ENCODE data around the gene HCRTR2.
"Not testable (repeated sequence)": the region's sequence is repeated elsewhere in the genome, so short reads cannot be mapped to it uniquely, and the experiment has no call there.

The HCRTR2 gene

GRCh38 chr6:55174211-55175026 is at the start of gene HCRTR2:
HCRTR2 (plus strand) TSS chr6:55174515; CDS start chr6:55174588, 73 bp downstream.
- no peak for DNase-seq (ENCODE audit: low read depth in 2 of 2)

- DNase-seq (ENCODE audit: low read depth in 2 of 2): no peak
Observed at GRCh38 chr6:55130806-55131324, 43.5 kb upstream of the HCRTR2 start.

DNA sequence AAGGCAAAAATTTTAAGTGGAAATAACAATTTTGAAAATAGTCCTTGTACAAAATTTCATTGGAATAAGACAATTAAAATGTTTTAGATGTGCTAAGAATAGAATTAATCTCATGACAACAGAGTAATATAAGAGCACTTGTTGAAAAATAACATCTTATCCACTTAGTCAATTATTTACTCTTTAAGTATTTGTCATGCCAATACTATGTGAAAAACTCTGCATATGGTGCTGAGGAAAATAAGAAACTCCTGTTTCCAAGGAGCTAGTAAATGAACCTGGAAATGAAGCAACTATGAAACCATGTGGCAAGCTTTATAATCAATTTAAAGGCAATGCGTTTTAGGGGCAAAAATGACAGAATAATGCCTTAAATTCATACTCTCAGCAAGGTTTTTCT is 42.7 kb upstream of the HCRTR2 start:
- DNase-seq (ENCODE audit: low read depth in 2 of 2): no peak

DNA sequence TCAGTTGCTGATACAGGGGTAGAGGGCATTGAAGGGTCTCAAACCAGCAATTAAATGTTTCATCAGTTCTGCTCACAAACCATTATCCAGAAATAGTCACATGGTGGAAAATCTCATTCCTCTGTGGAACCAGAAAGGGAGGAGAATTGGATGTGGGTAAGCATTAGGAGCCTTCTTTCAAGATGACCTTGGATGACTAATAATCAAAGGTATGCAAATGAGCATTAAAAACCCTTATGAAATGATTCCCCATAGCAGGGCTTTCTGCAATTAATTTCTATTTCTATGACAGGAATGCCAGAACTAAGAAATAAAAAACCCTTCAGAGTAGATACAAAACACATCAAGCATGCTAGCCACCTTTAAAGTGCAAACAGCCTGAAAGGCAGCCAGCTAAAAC is 37.4 kb upstream of the HCRTR2 start:
- DNase-seq (ENCODE audit: low read depth in 2 of 2): no peak

- no peak for DNase-seq (ENCODE audit: low read depth in 2 of 2)
Observed at GRCh38 chr6:55137929-55138693, 36.2 kb upstream of the HCRTR2 start.

DNA sequence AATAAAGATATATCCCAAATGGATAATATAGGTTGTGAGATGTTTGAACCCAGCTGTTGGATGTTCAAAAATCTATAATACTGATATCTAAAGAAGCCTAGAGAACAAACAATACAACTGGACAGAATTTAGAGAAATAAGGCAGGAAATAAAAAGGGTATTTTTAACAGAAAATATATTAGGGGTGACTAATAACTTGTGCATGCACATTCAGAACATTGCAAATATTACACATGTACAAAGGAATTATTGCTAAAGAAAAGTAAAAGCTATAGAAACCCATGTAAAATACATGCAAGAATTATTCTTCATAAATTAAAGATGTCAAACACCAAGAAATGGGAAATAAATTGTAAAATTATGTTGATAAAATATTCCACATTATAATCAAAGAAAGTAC is 32.7 kb upstream of the HCRTR2 start:
- no peak for DNase-seq (ENCODE audit: low read depth in 2 of 2)

DNA sequence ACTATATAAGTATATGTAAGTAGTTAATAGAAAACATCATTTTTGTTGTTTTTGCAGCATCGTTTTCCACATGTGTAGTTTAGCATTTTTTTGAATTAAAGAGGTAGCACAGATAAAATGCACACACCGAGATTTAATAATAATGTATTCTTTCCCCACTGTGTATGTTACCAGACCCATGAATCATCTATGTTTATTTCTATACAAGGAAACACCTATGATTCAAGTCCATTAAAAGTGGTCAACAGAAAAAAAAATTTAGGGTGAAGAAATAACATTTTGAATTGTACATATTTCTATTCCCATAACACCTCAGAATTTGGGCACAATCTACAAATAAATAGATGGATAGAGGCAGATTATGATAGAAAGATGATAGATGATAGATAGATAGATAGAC is 31.7 kb upstream of the HCRTR2 start:
- DNase-seq (ENCODE audit: low read depth in 2 of 2): no peak

GRCh38 chr6:55153284-55153683 is 21.0 kb upstream of the HCRTR2 start:
- DNase-seq (ENCODE audit: low read depth in 2 of 2): no peak

GRCh38 chr6:55158784-55159183 is 15.5 kb upstream of the HCRTR2 start:
- DNase-seq (ENCODE audit: low read depth in 2 of 2): not testable (repeated sequence)

DNA sequence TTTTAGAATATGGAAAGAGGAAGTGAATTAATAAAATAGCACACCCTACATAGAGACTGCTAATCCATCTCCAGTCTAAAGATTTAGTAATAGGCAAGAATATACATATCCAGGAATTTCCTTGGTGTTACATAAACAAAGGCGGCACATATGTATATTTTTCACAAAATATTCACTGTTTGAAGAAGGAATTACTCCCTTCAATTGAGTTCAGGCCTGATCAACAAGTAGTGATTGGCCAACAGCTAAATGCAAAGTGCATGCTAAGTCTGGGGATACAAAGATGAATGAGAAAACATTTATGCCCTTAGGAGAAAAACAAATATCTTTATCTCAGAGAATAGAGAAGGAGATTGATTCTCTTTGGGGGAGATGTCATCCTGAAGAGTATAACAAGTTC is 6.5 kb upstream of the HCRTR2 start:
- DNase-seq (ENCODE audit: low read depth in 2 of 2): no peak

- DNase-seq (ENCODE audit: low read depth in 2 of 2): no peak
Observed at GRCh38 chr6:55175078-55176049, 1.0 kb downstream of the HCRTR2 start.

DNA sequence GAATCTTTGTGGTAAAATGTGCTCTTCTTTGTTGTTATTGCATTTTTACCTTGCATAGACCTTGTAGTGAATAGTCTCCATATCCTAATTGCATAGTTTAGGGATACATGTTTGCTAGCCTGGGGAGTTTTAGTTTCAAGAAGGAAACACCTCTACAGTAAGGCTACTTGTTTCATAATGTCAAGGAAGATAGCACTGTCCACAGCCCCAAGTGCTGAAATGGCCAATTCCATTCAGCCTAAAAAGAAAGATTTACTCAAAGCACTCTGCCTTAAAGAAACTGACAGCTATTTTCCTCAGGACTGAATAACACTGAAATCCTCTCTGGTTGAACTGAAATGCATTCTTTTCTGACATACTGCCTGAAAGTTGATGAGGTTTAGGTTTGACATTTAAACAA is 2.6 kb downstream of the HCRTR2 start:
- no peak for DNase-seq (ENCODE audit: low read depth in 2 of 2)

DNA sequence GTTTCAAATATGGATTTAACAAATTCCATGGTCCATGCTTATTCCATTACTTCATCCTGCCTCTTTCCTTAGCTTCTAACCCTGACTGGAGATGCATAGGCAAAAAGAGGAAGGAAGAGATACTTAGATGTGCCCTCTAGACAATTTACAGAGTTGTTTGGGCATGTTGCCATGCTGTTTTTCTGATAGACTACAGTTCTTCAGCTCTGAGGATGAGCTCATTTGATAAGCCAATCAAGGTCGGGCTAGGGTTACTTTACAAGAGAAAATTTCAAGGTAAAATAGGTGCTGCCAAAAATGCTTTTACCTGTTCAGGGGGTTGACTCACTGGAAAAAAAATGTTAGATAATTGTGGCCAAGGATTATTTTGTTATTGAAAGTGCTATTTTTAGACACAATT is 5.9 kb downstream of the HCRTR2 start:
- no peak for DNase-seq (ENCODE audit: low read depth in 2 of 2)

DNA sequence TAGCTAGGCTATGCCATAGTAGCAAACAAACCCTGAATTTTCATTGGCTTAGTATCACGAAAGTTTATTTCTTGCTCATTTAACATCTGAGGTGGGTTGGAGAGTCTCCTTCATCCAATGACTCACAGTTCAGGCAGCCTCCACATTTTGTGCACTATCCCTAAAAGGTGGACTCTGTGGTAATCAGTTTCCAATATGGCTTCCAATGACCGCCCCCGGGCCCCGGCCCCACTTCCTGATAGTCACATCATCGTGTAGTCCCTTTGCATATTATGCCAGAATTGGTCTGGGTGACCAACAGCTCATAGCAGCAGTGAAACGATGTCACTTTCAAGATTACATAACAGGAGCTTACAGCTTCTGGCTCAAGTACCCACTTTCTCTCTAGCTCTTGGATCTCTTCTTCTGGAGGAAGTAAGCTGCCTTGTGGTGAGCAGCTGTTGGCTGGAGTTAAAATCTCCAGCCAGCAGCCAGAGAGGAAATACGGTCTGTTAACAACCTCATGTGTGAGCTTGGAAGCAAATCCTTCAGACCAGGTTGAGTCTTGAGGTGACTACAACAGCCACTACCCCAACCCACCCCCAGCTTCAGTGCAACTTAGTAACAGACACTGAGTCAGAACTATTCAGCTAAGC is 7.8 kb downstream of the HCRTR2 start:
- DNase-seq (ENCODE audit: low read depth in 2 of 2): no peak

DNA sequence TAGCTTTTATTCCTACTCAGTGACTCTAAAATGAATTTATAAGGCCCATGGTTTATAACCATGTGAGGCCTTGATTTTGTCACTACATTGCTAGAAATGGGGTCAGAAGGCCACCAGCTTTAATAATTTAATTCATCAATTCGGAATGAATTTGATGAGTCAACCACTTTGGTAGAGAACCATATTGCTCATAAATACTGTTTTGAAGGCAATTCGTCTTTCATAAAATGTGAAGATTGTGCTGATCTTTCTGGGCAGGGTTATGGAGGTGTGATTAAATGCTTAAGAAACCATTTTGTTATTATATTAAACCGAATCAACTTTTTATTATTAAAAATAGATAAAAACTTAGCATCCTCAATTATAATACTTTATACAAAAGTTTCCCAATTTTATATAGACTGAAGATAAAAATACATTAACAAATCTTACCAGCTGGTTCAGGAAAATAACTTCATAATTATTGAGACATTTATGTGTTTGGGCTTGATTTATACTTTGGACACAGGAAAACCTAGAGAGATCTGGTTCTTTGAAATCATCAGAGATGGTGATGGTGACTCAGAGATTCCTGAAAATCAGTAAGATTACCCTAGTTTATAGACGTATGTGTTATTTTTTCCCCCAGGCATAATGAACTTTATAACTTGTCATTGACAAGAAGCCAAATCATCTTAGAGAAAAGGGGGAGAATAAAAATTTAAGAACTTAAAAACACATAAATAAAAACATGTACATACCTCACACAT is 10.6 kb downstream of the HCRTR2 start:
- DNase-seq (ENCODE audit: low read depth in 2 of 2): no peak

DNA sequence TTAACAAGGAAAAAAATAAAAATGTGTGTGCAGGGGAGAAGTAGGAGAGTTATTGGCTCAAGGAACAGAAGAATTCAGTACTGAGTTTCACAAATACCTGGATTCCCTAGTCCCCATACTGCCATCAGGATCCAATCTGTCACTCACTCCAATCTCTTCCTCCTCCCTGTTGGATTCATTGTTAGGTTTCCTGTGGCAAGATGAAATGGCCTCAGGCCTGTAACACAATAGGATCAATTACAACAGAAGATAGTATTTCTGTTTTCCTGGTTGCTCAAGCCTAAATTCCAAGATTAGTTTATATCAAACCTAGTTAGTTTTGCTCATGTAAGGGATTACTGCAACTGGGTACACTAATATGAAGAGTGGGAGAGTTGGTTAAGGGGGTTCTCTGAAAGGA is 24.4 kb downstream of the HCRTR2 start:
- no peak for DNase-seq (ENCODE audit: low read depth in 2 of 2)

- no peak for DNase-seq (ENCODE audit: low read depth in 2 of 2)
Observed at GRCh38 chr6:55199239-55199638, 24.9 kb downstream of the HCRTR2 start.

- DNase-seq (ENCODE audit: low read depth in 2 of 2): no peak
Observed at GRCh38 chr6:55208478-55209458, 34.5 kb downstream of the HCRTR2 start.

DNA sequence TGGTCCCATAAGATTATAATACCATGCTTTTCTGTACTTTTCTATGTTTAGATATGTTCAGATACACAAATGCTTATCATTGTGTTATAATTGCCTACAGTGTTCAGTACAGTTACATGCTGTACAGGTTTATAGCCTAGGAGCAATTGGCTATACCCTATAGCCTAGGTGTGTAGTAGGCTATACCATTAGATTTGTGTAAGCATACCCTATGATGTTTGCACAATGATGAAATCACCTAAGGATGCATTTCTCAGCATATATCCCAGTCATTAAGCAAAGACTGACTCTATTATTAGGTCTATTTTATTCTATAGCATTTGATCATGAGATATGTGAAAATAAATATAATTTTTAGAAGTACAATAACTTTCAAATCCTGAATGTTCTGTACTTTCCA is 36.6 kb downstream of the HCRTR2 start:
- no peak for DNase-seq (ENCODE audit: low read depth in 2 of 2)
